Measurements from ENCODE around the gene MYMK.

GRCh38 chr9:133477461-133477860 is 47.3 kb downstream of the MYMK start:
- TF ChIP-seq, protein P1, sequence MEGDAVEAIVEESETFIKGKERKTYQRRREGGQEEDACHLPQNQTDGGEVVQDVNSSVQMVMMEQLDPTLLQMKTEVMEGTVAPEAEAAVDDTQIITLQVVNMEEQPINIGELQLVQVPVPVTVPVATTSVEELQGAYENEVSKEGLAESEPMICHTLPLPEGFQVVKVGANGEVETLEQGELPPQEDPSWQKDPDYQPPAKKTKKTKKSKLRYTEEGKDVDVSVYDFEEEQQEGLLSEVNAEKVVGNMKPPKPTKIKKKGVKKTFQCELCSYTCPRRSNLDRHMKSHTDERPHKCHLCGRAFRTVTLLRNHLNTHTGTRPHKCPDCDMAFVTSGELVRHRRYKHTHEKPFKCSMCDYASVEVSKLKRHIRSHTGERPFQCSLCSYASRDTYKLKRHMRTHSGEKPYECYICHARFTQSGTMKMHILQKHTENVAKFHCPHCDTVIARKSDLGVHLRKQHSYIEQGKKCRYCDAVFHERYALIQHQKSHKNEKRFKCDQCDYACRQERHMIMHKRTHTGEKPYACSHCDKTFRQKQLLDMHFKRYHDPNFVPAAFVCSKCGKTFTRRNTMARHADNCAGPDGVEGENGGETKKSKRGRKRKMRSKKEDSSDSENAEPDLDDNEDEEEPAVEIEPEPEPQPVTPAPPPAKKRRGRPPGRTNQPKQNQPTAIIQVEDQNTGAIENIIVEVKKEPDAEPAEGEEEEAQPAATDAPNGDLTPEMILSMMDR (IDR thresholded peaks at IDR 0.05): no peak
- TF ChIP-seq POLR2A (IDR thresholded peaks at IDR 0.05): no peak
